ENCODE measurements around the gene CIITA. TPM values are rescaled to one million over a fixed set of nuclear protein-coding genes. Genes with fewer than 3 reads are reported as not detected.

CIITA gene
- total RNA-seq, 2 donors from 2014 or later: 13.3 to 104 TPM

DNA sequence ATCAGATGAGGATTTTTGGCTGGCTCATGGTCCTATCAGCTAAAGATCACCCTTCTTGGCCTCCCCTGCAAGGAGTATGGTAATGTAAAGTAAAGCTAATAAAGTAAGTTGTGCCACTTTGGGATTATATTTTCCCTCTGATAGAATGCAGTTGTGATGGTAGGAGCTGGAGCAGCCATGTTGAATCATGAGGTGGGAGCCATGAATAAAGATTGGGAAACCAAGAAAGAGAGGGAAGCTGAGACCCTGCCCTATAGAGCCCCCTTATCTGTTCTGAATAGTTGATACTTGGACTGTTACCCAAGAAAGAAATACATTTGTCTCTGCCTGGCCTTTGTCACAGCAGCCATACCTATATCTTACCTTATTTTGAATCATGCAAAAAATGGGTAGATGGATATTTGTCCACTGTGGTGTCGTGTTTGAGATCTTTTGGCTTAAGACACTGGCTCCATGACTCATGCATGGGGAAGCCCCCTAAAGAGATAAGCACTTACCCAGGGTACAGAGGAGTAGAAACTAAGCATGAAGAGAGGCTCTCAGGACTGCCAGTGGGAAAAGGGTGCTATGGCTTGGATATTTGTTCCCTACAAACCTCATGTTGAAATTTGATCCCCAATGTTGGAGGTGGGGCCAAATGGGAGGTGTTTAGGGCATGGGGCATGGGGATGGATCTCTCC, 40.7 kb upstream of the CIITA start:
- H3K4me1 Mint-ChIP-seq (ENCODE audit: low read depth in 2 of 2): peaks cover 12 to 30% of the 10 kb centered on the region in 2 donors
- DNase-seq (ENCODE audit: low spot score): no peak
- H3K4me3 Mint-ChIP-seq: peak overlapping the region; percentile 8
- H3K27me3 Mint-ChIP-seq: peaks cover 7 to 16% of the 10 kb centered on the region in 2 donors
- no peaks in the 10 kb centered on the region for H3K9me3 Mint-ChIP-seq
- H3K27ac Mint-ChIP-seq: peak overlapping the region in 1 of 2 donors; percentile 1
- no peaks in the 10 kb centered on the region for H3K36me3 Mint-ChIP-seq
- no peak for ATAC-seq

DNA sequence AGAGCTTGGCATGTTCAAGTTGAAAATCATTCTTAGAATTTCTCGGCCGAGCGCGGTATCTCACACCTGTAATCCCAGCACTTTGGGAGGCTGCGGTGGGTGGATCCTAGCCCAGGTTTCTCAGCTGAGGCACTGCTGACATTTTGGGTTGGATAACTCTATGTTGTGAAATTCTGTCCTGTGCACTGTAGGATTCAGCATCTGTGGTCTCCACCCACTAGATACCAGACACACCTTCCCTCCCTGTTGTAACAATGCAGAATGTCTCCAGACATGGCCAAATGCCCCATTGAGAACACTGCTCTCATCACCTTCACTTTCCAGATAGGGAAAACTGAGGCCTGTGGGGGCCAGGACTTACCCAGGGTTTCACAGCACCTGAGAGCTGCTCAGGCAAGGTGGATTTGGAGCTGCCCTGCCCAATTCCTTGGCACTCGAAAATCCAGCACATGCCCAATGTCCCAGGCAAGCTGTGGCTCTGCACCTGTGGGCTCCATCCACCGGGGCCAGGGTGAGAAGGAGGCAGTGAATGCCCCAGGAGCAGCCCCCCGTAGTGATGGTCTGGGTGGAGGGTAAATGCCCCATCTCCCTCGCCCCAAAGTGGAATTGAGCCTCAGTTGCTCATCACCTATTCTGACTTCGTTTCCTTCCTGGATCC, 38.3 kb upstream of the CIITA start:
- no peaks in the 10 kb centered on the region for H3K9me3 Mint-ChIP-seq
- H3K27ac Mint-ChIP-seq: no peak overlapping the region
- DNase-seq (ENCODE audit: low spot score) (no peak), ATAC-seq (no peak)
- H3K4me1 Mint-ChIP-seq (ENCODE audit: low read depth in 2 of 2): peaks cover 12 to 30% of the 10 kb centered on the region in 2 donors
- peaks cover 7 to 17% of the 10 kb centered on the region in 2 donors for H3K27me3 Mint-ChIP-seq
- H3K36me3 Mint-ChIP-seq: no peaks in the 10 kb centered on the region
- H3K4me3 Mint-ChIP-seq: no peak overlapping the region

DNA sequence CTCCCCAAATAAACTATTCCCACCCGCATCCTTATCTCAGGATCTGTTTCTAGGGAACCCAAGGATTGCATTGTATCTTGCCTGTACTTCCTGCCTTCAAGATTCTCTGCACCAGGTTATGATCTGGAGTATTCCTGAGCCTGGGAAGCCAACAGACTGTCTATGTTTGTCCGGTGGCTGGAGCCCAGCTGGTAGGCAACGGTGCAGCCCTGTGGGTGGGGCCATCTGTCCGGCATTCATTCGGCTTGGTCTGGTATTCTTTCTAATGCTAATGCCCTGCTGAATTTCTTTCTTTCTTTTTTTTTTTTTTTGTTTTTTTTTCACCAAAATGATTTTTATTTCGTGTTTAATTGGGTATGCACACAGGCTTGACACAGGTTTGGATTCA, 37.7 kb upstream of the CIITA start:
- Mint-ChIP-seq H3K9me3 (no peaks in the 10 kb centered on the region), H3K4me3 (no peak overlapping the region), H3K27me3 (peaks cover 4 to 15% of the 10 kb centered on the region in 2 donors), H3K36me3 (no peaks in the 10 kb centered on the region), H3K4me1 (ENCODE audit: low read depth in 2 of 2) (peaks cover 11 to 27% of the 10 kb centered on the region in 2 donors), H3K27ac (no peak overlapping the region)
- ATAC-seq (no peak), DNase-seq (ENCODE audit: low spot score) (no peak)

DNA sequence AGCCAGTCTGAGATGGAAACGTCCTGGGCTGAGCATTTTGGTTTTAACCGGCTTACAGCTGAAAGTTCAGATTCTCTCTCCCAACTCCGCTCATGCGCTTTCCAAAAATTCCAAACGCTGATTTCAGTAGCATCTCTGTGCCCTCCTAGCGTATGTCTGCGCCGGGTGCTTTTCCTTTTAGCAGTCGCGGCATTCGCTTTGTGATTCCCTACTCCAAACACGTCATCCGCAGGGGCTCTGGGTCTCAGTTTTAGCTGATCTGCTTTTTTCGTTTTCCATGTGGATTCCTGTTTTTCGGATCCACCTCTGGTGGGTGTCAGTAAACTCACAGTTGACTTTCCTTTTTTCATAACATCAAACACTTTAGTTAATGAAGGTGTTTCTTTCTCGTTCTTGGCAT, 36.3 kb upstream of the CIITA start:
- ATAC-seq (no peak), DNase-seq (ENCODE audit: low spot score) (no peak)
- Mint-ChIP-seq H3K36me3 (no peaks in the 10 kb centered on the region), H3K27me3 (peaks cover 0 to 16% of the 10 kb centered on the region in 2 donors), H3K27ac (no peak overlapping the region), H3K4me1 (ENCODE audit: low read depth in 2 of 2) (peaks cover 4 to 14% of the 10 kb centered on the region in 2 donors), H3K9me3 (no peaks in the 10 kb centered on the region), H3K4me3 (no peak overlapping the region)

DNA sequence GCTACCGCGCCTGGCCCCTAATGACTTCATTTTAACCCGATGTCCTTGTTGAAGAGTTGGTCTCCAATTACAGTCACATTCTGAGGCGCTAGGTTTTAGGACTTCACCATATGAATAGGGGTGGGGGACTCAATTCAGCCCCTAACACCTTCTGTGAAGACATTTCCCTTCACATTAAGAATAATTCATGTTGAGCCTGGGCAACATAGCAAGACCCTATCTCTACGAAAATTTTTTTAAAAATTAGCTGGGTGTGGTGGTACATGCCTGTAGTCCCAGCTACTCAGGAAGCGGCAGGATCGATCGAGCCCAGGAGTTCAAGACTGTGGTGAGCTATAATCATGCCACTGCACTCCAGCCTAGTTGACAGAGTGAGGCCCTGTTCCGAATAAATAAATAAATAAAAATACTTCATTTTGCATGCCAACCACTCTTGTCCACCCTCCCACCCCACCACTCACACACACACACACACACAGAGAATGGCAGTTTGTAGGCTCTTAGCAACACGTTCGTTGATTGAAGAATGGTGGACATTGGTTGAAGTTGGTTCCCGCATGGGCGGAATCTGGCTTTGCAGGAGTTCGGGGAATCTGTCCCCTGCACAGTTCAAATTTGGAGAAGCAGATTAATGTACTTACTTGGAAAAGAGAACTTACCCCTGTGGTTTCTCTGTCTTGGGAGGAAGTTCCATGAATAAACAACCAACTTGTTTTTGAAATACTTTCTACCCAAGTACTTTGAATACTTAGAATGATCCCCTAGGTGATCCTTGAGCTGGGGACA, 30.6 kb upstream of the CIITA start:
- no peaks in the 10 kb centered on the region for H3K9me3 Mint-ChIP-seq
- peaks cover 13 to 14% of the 10 kb centered on the region in 2 donors for H3K27me3 Mint-ChIP-seq
- ATAC-seq (no peak), DNase-seq (ENCODE audit: low spot score) (no peak)
- H3K27ac Mint-ChIP-seq: no peak overlapping the region
- H3K4me1 Mint-ChIP-seq (ENCODE audit: low read depth in 2 of 2): peaks cover 0 to 4% of the 10 kb centered on the region in 2 donors
- H3K4me3 Mint-ChIP-seq: no peak overlapping the region
- no peaks in the 10 kb centered on the region for H3K36me3 Mint-ChIP-seq

DNA sequence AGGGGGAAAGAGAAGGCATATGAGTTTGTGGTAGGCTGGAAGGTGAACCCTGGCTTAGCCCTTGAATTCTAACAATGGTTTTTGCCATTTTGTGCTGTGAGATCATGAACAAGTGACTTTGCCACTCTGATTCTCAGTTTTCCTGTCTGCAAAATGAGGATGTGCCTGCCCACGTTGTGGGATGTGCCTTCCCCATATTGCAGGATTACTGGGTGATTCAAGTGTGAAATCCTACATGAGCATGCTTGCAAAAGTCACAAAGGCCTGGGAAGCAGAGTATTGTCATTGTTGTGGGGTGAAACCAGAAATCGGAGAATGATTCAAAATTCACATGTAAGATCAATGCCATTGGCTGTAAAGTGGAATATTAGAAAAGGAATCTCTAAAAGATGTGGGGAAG, 29.8 kb upstream of the CIITA start:
- Mint-ChIP-seq H3K27me3 (peaks cover 13 to 14% of the 10 kb centered on the region in 2 donors), H3K36me3 (no peaks in the 10 kb centered on the region), H3K4me1 (ENCODE audit: low read depth in 2 of 2) (peaks cover 2 to 6% of the 10 kb centered on the region in 2 donors), H3K9me3 (no peaks in the 10 kb centered on the region), H3K4me3 (no peak overlapping the region), H3K27ac (no peak overlapping the region)
- ATAC-seq (no peak), DNase-seq (ENCODE audit: low spot score) (no peak)

DNA sequence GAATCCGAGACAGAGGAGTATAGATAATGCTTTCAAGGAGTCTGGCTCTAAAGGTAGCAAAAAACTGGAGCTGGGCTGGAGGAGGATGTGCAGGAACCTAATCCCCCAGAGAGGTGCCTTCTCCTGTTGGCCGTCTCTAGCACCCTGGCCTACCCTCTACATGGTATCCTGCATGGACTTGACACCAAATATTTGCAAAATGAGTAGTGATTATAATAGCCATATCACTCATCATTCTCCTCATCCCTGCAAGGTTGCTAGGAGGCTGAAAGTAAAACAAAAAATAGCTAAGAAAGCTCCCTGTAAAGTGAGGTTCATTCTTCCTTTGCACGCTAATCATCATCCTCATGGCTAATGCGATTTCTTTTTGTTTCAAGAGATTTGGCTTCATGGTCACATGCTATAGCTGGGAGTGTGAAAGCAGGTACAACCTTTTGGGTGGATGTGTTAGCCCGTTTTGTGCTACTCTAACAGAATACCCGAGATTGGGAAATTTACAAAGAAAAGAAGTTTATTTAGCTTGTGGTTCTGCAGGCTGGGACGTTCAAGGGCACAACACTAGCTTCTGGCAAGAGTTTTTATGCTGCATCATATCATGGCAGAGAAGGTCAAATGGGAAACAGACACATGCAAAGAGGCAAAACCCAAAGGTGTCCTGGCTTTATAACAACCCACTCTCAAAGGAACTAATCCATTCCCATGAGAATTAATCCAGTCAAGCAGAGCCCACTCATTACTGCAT, 27.1 kb upstream of the CIITA start:
- ATAC-seq (no peak), DNase-seq (ENCODE audit: low spot score) (no peak)
- Mint-ChIP-seq H3K4me3 (no peak overlapping the region), H3K36me3 (no peaks in the 10 kb centered on the region), H3K27ac (no peak overlapping the region), H3K9me3 (no peaks in the 10 kb centered on the region), H3K27me3 (peaks cover 13 to 17% of the 10 kb centered on the region in 2 donors), H3K4me1 (ENCODE audit: low read depth in 2 of 2) (peaks cover 9 to 18% of the 10 kb centered on the region in 2 donors)

DNA sequence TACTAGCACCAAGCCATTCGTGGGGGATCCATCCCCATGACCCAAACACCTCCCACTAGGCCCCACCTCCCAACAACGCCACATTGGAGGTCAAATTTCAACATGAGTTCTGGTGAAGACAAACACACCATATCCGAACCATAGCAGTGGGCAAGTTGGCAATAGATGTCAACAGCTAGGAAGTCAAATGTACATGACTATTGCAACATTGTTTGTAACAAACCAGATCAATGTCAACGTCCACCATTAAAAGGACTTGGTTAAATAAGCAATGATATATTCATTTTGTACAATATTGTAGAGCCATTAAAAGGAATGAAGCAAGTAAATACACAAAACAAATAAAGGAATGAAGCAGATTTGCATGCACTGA, 26.5 kb upstream of the CIITA start:
- H3K27me3 Mint-ChIP-seq: peaks cover 13% of the 10 kb centered on the region in 2 donors
- no peaks in the 10 kb centered on the region for H3K36me3 Mint-ChIP-seq
- ATAC-seq (no peak), DNase-seq (ENCODE audit: low spot score) (no peak)
- no peak overlapping the region for H3K27ac Mint-ChIP-seq
- no peaks in the 10 kb centered on the region for H3K9me3 Mint-ChIP-seq
- H3K4me3 Mint-ChIP-seq: no peak overlapping the region
- peaks cover 9 to 18% of the 10 kb centered on the region in 2 donors for H3K4me1 Mint-ChIP-seq (ENCODE audit: low read depth in 2 of 2)

DNA sequence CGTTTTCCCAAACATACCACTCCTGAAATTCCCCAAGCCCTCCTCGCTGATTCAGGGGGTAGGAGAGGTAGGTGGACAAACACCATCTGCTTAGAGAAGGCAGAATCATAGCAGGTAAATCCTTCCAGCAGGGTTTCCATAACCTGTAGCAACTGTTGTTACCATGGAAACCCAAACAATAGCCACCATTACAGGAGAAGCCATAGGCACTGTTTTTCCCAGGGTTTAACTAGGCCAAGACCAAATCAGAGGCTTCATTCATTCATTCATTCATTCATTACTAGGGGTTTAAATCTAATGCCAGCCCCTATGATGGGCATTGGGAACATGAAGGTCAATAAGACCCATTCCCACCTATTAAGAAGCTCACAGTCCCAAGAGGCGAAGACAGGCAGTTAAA, 25.5 kb upstream of the CIITA start:
- H3K27ac Mint-ChIP-seq: no peak overlapping the region
- no peaks in the 10 kb centered on the region for H3K36me3 Mint-ChIP-seq
- DNase-seq (ENCODE audit: low spot score) (no peak), ATAC-seq (no peak)
- H3K4me3 Mint-ChIP-seq: no peak overlapping the region
- no peaks in the 10 kb centered on the region for H3K9me3 Mint-ChIP-seq
- peaks cover 13% of the 10 kb centered on the region in 2 donors for H3K27me3 Mint-ChIP-seq
- peaks cover 9 to 18% of the 10 kb centered on the region in 2 donors for H3K4me1 Mint-ChIP-seq (ENCODE audit: low read depth in 2 of 2)

DNA sequence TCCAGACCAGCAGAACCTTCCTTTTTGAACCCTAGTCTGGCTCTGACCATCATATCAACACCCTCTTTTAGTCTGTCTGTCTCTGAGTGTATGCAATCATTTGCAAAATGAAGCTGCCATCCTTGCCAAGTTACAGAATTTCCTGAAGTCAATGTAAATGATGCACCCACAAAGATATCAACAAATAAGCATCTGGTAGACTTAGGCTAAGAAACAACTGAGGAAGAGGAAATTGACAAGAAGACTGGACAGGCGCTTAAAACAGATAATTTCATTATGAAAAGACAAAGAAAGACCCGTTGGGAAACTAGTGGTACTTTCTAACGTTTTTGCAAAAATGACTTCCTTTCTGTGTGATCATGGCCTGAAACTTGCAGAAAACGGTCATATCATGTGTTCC, 24.7 kb upstream of the CIITA start:
- DNase-seq (ENCODE audit: low spot score): no peak
- H3K27me3 Mint-ChIP-seq: peaks cover 8 to 13% of the 10 kb centered on the region in 2 donors
- H3K4me3 Mint-ChIP-seq: peak overlapping the region; percentile 50
- H3K27ac Mint-ChIP-seq: peak overlapping the region in 1 of 2 donors; percentile 23
- no peak for ATAC-seq
- no peaks in the 10 kb centered on the region for H3K36me3 Mint-ChIP-seq
- peaks cover 9 to 14% of the 10 kb centered on the region in 2 donors for H3K4me1 Mint-ChIP-seq (ENCODE audit: low read depth in 2 of 2)
- no peaks in the 10 kb centered on the region for H3K9me3 Mint-ChIP-seq

DNA sequence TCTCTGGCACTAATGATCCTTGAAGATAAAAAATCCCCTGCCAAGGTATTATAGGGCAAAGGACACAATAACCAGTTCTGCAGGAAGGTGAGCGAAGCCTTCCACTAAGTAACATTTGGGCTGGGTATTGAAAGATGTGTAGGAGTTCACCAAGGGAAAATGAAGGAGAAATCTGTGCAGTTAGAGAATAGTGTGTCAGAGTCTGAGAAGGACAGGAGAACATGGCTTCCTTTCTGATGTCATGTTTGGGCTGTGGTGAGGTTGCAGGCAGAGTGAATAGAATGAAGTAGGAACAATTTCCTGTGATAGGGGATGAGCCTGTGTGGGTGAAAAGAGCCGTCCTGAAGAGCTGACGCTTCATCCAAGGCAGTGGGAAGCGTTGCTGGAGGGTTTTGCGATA, 24.1 kb upstream of the CIITA start:
- Mint-ChIP-seq H3K27ac (peak overlapping the region in 1 of 2 donors; percentile 23), H3K27me3 (peaks cover 7 to 12% of the 10 kb centered on the region in 2 donors), H3K9me3 (no peaks in the 10 kb centered on the region), H3K4me3 (peak overlapping the region; percentile 50), H3K4me1 (ENCODE audit: low read depth in 2 of 2) (peaks cover 9 to 14% of the 10 kb centered on the region in 2 donors), H3K36me3 (no peaks in the 10 kb centered on the region)
- ATAC-seq (no peak), DNase-seq (ENCODE audit: low spot score) (no peak)

DNA sequence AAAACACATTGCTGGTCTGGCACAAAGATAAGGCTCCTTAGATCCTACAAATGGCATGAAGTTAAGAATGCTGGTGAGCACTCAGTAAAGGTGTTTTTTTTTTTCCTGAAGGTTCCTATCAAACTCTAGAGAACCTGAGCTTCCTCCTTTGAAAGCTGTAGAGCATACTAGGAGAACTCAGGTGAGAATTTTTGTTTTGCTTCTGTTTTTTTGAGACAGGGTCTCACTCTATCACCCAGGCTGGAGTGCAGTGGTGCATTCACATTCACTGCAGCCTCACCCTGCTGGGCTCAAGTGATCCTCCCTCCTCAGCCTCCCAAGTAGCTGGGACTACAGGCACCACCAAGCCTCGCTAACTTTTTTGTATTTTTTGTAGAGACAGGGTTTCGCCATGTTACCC, 21.0 kb upstream of the CIITA start:
- Mint-ChIP-seq H3K36me3 (peaks cover 7% of the 10 kb centered on the region), H3K9me3 (peaks cover 9% of the 10 kb centered on the region), H3K27ac (no peak overlapping the region), H3K27me3 (peaks cover 0 to 3% of the 10 kb centered on the region in 2 donors), H3K4me1 (ENCODE audit: low read depth in 2 of 2) (peaks cover 15 to 31% of the 10 kb centered on the region in 2 donors), H3K4me3 (no peak overlapping the region)
- no peak for DNase-seq (ENCODE audit: low spot score)
- no peak for ATAC-seq

DNA sequence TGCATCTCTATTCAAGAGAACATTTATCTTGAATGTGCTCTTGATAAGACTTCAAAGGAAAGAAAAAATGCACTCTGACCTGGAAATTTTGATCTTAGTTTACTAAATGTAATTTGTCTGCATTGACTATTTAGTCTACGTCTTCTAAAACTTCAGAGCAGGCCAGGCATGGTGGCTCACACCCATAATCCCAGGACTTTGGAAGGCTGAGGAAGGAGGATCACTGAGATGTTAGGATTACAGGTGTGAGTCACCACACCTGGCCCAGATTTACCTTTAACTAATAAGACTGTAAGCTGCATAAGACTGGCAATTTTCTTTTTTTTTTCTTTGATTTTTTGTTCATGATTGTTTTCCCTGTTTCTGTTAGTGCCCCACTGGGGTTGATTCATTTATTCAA, 18.8 kb upstream of the CIITA start:
- ATAC-seq (no peak), DNase-seq (ENCODE audit: low spot score) (no peak)
- no peak overlapping the region for H3K27ac Mint-ChIP-seq
- peaks cover 0 to 4% of the 10 kb centered on the region in 2 donors for H3K27me3 Mint-ChIP-seq
- peaks cover 7% of the 10 kb centered on the region for H3K36me3 Mint-ChIP-seq
- H3K4me1 Mint-ChIP-seq (ENCODE audit: low read depth in 2 of 2): peaks cover 11 to 26% of the 10 kb centered on the region in 2 donors
- no peak overlapping the region for H3K4me3 Mint-ChIP-seq
- H3K9me3 Mint-ChIP-seq: peaks cover 9% of the 10 kb centered on the region

Data from natural killer cell treated with Interleukin-12 subunit alpha and Interleukin-12 subunit beta and Interleukin-15 and Interleukin-18, amount 100 ng/mL, for 72 hours (primary cell).